SIG-M5 treated with dmso at 0.1 percent for 504 hours (cell line): ENCODE measurements around the gene CCDC92B.
"Not testable (repeated sequence)": the region's sequence is repeated elsewhere in the genome, so short reads cannot be mapped to it uniquely, and the experiment has no call there.

Source experiments
- DNase-seq: peaks from one replicate; lab custom pipeline; 2025; ENCODE audit not compliant: unreplicated experiment; lab: John Stamatoyannopoulos, UW

The CCDC92B gene

DNA sequence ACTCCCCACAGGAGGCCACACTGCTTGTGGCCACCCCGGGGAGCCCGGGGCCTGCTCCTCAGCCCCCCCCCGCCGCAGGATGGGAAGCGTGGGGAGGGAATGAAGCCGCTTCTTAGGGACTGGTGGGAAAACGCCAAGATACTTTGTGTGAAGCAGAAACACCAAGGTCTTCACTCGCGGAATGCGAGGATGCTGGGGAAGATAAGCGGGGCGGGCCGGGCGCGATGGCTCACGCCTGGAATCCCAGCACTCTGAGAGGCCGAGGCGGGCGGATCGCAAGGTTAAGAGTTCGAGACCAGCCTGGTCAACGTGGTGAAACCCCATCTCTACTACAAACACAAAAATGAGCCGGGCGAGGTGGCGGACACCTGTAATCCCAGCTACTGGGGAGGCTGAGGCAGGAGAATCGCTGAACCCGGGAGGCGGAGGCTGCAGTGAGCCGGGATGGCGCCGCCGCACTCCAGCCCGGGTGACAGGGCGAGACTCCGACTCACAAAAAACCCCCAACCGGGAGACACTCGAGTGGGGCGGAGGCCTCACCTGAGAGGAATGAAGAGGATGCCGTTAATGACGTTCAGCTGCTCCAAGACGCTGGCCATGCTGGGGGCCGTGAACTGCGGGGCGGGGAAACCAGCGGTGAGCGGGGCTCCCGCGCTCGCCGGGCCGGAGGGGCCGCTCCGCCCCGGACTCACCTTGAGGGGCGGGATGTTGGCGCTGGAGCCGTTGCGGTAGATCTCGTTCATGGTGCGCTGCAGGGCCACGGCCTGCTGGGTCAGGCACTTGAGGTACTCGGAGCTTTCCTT, 58.2 kb downstream of the CCDC92B start:
- DNase-seq: no peak

DNA sequence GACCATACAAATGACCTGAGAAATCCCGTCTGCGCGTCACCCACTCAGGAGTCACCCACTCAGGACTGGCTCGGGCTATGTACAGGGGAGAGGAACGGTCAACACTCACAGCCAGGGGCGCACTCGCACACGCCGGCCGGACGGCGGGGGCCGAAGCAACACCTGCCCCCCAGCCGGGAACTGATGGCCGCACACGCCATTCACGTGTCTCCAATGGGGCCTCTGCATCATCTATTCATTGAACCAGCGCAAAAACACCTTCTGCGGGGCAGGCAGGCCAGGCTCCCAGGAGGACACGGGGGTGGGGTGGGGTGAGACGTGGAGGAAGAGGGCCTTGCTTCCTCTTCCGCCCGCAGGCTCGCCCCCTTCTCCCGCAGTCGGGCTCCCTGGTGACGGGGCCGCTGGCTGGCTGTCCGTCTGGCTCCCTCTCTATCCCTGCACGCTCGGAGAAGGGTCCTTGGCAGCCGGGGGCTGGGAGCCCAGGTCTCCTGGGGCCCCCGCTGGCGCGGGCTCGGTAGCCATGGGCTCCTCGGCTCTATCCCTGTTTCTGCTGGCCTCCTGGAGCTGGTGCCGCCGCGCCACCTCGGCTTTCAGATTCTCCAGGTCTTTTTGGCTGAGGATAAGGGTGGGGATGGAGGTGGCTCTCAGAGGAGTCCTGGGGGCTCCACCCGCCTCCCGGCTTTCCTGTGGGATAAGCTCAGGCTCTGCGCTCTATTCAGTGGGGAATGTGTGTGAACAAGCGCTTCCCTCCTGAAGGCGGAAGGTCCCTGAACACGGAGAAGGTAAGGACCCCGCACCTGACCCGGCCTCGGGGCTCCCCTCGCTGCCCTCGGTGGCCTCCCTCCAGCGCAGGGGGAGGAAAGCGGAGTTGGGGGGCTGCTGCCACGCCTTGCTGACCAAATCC, 59.0 kb downstream of the CCDC92B start:
- no peak for DNase-seq

DNA sequence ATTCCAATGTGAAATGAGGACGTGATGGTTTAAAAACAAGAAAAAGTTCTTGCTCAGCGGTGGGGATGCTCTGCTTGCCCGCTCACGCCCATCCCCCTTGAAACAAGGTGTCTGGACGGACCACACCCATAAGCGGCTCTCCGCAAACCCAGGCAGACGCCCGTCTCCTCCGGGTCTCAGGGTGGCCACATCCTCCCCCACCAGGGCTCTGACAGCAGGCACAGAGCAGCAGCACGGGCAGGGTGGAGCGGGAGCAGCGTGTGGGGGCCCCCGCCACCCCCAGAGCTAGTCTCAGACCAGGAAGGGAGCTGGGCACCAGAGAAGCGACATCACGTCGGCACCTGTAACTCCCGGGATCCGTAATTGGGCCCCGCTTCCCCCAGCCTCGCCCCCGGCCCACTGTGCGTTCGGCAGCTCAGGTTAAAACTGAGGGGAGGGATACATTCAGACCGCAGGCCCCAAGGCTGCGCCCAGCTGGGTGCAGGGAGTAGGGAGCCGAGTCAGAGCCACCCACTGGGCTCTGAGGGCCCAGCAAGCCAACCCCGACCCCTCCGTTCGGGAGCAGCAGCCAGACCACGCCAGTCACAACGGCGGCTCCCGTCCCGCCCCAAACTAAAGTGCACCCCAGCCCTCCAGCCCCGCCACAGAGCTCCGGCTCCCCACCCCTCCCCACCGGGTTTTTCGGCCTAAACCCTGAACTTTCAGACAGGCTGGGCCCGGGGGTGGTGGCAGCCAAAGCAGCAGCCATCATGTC, 59.9 kb downstream of the CCDC92B start:
- DNase-seq: no peak

DNA sequence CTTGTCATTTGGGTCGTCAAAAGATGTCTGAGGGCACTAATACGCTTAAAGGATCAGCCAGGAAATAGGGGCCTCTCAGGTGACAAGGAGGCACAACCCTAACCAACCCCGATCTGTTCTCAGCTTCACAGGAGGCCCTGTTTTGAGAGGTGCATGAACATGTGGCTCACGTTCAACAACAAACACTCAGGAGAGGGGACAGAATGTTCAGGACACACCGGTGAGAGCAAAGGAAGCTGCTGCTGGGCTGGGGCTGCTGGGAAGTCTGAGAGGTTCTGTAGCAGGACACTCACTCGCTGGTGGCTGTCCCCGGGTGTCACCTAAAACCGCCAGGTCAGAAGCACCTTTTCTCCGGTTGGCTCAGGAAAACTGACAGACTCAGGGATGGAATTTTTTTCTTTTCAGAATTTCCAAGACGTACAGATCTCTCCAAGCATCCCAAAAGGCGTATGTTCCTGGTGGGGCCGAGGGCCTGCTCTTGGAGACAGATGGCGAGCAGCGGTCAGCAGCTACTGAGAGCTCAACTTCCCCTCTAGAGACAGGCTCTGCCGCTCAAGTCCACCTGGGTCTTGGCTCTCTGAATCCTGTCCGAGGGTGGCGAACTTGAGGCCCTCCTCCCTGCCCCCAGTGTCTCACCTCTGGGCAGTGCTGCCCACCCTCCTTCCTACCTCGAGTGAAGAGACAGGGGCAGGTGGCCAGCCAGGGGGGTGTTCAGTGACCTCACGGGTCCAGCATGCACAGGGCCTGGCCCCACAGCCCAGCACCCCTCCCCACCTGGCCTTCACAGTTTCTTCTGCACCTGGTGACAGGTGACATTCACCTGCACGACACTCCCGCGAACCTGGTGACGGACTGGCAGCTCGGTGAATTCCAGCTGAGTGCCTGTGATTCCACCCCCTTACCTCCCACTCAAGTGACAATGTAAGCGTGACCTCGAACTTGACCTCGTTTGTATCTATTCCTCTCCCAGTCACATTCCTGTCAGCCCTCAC, 60.8 kb downstream of the CCDC92B start:
- no peak for DNase-seq

DNA sequence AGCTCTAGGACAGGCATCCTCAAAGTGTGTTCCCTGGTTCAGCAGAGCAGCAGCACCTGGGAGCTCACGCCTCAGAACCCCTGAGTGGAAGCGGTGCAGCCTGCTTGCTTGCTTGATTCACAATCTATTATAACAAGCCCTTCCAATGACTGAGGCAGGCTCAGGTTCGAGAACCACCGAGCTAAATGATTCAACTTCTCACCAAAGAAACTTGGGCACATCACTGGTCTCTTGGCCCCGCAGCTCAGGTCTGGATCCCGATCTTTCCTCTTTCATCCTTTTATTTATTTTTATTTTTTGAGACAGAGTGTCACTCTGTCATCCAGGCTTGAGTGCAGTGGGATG, 62.4 kb downstream of the CCDC92B start:
- no peak for DNase-seq

DNA sequence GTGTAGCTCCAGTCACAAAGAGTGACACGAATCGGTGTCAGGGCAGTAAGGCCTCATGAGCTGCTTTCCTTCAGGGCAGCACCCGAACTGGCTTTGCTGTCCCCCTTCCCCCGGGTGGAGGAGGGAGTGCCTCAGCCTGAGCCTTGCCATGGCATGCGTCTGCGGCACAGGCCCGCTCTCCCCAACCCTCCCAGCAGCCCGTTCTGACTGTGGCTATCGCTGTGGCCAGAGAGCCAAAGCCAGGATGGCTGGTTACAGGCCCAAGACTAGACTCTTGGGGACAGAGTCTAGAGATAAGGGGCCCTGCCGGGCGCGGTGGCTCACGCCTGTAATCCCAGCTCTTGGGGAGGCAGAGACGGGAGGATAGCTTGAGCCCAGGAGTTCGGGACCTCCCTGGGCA, 63.8 kb downstream of the CCDC92B start:
- no peak for DNase-seq

DNA sequence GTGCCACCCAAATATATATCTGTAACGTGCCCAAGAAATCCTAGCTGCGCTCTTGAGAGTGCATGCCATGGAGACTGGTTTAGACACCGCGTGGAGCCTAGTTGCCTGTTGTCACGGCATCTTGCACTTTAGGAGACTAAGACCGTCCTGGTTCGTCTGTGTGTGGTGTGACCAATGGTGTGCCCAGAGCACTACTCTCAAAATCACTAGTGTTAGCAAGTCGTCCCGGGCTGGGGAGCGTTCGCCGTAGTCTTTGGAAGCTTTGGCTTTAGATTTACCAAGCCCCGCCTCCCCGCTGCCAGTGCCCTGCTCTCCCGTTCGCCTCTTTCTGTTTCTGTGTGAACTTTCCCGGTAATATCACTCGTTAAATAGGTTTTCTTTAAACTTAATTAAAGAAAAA, 64.9 kb downstream of the CCDC92B start:
- DNase-seq: no peak

DNA sequence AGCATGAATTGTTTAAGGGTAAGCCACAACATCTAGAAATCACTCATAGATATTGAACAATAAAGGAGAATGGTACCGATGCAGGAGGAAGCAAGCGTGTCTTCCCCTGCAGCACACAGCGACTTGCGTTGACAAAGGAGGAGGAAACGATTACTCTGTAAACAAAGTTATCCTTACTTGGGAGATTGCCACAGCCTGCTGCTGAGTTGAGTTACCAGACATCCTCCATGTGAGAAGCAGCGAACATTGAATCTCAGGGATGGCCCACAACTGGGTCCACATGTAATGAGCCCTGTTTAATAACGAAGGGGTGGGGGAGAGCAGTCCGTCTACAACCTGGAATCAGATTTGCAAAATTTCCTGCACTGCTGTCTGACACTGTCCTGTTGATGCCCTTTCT, 65.5 kb downstream of the CCDC92B start:
- DNase-seq: no peak

DNA sequence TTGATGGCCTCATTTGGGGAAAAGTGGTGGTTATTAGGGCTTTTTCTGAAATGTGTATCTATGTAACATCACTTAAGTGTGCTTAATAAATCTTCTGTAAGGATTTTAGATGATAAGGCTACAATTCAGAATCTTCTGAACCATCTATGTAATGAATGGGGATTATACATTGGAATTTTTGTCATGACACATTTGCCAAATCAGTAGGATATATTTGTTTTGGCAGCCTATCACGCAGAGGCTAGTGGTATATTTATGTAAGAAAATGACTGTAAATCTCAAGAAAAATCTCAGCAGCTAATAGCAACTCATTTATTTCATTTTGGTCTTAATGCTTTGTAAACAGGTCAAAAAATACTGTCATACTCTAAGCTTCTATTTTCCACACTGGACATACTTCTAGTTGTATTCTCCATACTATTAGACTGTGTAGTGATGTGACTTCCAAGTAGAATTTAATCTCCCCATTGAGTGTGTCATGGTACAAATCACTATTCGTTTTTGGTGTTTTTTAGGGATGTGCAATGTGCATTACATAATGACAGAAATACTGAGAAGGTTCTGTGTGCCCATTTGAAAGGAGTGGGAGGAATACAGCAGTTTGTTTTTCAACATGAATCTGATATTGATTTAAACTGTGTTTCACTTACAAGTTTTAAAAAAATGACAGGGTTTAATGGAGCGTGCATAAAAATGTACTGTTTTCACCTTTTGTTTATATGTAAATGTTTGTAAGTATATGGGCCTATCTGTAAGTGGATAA, 67.1 kb downstream of the CCDC92B start:
- no peak for DNase-seq

DNA sequence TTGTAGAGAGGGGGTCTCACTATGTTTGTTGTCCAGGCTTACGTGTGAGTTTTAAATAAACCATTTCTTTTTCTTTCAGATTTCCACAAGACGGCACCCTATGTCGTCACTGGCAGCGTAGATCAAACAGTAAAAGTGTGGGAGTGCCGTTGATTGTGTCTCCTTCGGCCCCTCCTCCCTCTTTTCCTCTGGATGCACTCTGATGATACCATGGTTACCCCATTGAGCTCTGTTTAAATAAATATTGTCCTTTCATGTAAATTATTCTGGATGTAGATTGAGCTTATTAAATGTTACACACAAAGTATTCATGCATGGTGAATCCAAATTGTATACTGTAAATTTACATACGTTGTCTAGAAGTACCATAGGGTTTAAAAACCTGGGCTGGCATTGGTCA, 67.8 kb downstream of the CCDC92B start:
- no peak for DNase-seq

DNA sequence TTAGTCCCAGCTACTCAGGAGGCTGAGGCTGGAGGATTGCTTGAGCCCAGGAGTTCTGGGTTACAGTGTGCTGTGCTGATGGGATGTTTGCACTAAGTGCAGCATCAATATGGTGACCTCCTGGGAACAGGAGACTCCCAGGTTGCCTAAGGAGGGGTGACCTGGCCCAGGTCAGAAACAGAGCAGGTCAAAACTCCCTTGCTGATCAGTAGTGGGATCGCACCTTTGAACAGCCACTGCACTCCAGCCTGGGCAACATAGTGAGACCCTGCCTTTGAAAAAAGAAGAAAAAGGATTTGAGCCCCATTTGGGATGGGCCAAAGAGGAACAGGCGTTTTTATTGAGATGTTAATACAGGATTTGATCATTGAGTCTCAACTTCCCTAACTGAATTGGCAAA, 68.5 kb downstream of the CCDC92B start:
- DNase-seq: no peak

DNA sequence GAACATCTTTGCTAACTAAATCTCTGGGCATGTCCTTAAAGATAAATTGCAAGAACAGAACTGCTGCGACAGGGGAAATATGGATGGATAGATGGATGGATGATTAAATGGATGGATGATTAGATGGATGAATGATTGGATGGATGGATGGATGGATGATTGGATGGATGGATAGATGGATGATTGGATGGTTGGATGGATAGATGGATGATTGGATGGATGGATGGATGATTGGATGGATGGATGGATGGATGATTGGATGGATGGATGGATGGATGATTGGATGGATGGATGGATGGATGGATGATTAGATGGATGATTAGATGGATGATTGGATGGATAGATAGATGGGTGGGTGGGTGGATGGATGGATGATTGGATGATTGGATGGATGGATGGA, 70.2 kb downstream of the CCDC92B start:
- not testable (repeated sequence) for DNase-seq
